ENCODE measurements around the gene HES4.

The HES4 gene

DNA sequence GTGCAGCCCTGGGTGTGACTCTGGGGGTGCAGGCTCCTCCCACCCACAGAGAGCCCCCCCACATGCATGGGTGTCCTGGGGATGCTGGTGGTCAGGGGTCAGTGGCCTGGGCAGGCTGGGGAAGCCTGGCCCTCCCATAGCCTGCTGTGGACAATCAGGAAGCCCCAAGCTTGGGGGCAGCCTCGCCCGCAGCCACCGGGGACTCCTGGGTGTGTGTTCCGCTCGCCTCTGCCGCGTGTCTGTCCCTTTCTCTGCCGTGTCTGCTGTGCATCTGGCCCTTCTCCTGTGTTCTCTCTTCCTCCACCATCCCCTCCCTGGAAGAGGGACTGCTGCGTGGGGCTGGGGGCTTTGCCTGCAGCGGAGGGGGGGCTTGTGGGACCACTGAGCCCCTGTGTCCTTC is 42.9 kb upstream of the HES4 start:
- no peaks in the 10 kb centered on the region for H3F3A ChIP-seq (ENCODE audit: low read depth)
- H2AFZ ChIP-seq (ENCODE audit: low read length), result no peak overlapping the region
- H4K20me1 ChIP-seq (ENCODE audit: insufficient read depth, low read length, poor library complexity, severe bottlenecking), result no peaks in the 10 kb centered on the region
- no peaks in the 10 kb centered on the region for H3K9me2 ChIP-seq (replicated peaks; ENCODE audit: low read depth, low read length)
- H3K4me1 ChIP-seq (ENCODE audit: insufficient read depth, low read length, poor library complexity, severe bottlenecking), result peaks cover 13% of the 10 kb centered on the region
- H3K4me2 ChIP-seq (ENCODE audit: low read depth, low read length, poor library complexity, severe bottlenecking), result no peak overlapping the region
- H3K36me3 ChIP-seq (ENCODE audit: insufficient read depth, low read length), result no peaks in the 10 kb centered on the region
- H3K79me2 ChIP-seq (ENCODE audit: insufficient read depth, low read length), result no peaks in the 10 kb centered on the region
- no peaks in the 10 kb centered on the region for H3K27me3 ChIP-seq (ENCODE audit: insufficient read depth, low read length, poor library complexity, severe bottlenecking)
- no peak overlapping the region for H3K4me3 ChIP-seq (ENCODE audit: low read length, poor library complexity, severe bottlenecking)
- H3K9me3 ChIP-seq (ENCODE audit: insufficient read depth, low read depth, low read length), result no peaks in the 10 kb centered on the region
- no peak for TF ChIP-seq EZH2phosphoT487 (IDR thresholded peaks at IDR 0.05; ENCODE audit: borderline replicate concordance)
- TF ChIP-seq, protein P1, sequence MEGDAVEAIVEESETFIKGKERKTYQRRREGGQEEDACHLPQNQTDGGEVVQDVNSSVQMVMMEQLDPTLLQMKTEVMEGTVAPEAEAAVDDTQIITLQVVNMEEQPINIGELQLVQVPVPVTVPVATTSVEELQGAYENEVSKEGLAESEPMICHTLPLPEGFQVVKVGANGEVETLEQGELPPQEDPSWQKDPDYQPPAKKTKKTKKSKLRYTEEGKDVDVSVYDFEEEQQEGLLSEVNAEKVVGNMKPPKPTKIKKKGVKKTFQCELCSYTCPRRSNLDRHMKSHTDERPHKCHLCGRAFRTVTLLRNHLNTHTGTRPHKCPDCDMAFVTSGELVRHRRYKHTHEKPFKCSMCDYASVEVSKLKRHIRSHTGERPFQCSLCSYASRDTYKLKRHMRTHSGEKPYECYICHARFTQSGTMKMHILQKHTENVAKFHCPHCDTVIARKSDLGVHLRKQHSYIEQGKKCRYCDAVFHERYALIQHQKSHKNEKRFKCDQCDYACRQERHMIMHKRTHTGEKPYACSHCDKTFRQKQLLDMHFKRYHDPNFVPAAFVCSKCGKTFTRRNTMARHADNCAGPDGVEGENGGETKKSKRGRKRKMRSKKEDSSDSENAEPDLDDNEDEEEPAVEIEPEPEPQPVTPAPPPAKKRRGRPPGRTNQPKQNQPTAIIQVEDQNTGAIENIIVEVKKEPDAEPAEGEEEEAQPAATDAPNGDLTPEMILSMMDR (conservative IDR thresholded peaks at IDR 0.05; ENCODE audit: low read length), result no peak
- H3K9ac ChIP-seq (ENCODE audit: low read depth, low read length, poor library complexity, severe bottlenecking), result no peak overlapping the region

DNA sequence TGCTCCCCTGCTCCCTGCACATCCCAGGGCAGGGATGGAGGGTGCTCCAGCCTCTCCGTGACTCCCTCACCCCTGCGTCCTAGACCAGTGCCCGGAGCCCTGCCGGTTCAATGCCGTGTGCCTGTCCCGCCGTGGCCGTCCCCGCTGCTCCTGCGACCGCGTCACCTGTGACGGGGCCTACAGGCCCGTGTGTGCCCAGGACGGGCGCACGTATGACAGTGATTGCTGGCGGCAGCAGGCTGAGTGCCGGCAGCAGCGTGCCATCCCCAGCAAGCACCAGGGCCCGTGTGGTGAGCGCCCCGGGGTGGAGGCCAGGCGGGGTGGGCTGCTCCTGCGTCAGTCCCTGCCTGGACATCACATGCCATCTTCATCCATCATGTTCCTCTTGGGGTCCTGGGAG is 42.0 kb upstream of the HES4 start:
- Histone ChIP-seq H3K79me2 (ENCODE audit: insufficient read depth, low read length) (no peaks in the 10 kb centered on the region), H3F3A (ENCODE audit: low read depth) (no peaks in the 10 kb centered on the region), H3K36me3 (ENCODE audit: insufficient read depth, low read length) (no peaks in the 10 kb centered on the region), H3K9me3 (ENCODE audit: insufficient read depth, low read depth, low read length) (no peaks in the 10 kb centered on the region), H3K4me3 (ENCODE audit: low read length, poor library complexity, severe bottlenecking) (no peak overlapping the region), H3K4me1 (ENCODE audit: insufficient read depth, low read length, poor library complexity, severe bottlenecking) (peaks cover 13% of the 10 kb centered on the region), H3K27me3 (ENCODE audit: insufficient read depth, low read length, poor library complexity, severe bottlenecking) (no peaks in the 10 kb centered on the region), H3K9ac (ENCODE audit: low read depth, low read length, poor library complexity, severe bottlenecking) (no peak overlapping the region), H4K20me1 (ENCODE audit: insufficient read depth, low read length, poor library complexity, severe bottlenecking) (no peaks in the 10 kb centered on the region), H3K9me2 (replicated peaks; ENCODE audit: low read depth, low read length) (no peaks in the 10 kb centered on the region), H2AFZ (ENCODE audit: low read length) (no peak overlapping the region), H3K4me2 (ENCODE audit: low read depth, low read length, poor library complexity, severe bottlenecking) (no peak overlapping the region)
- TF ChIP-seq, protein P1 (conservative IDR thresholded peaks at IDR 0.05; ENCODE audit: low read length), result no peak
- TF ChIP-seq EZH2phosphoT487 (IDR thresholded peaks at IDR 0.05; ENCODE audit: borderline replicate concordance), result no peak

DNA sequence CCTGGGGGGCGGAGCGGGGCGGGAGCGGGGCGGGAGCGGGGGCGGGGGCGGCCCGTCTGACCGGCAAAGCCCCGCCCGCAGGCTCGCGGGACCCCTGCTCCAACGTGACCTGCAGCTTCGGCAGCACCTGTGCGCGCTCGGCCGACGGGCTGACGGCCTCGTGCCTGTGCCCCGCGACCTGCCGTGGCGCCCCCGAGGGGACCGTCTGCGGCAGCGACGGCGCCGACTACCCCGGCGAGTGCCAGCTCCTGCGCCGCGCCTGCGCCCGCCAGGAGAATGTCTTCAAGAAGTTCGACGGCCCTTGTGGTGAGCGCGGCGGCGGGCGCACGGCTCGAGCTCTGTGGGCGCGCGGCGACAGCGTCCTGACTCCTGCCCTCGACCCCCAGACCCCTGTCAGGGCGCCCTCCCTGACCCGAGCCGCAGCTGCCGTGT is 41.2 kb upstream of the HES4 start:
- no peaks in the 10 kb centered on the region for H3K79me2 ChIP-seq (ENCODE audit: insufficient read depth, low read length)
- no peaks in the 10 kb centered on the region for H3K36me3 ChIP-seq (ENCODE audit: insufficient read depth, low read length)
- H3K4me1 ChIP-seq (ENCODE audit: insufficient read depth, low read length, poor library complexity, severe bottlenecking), result peaks cover 13% of the 10 kb centered on the region
- no peak overlapping the region for H3K4me3 ChIP-seq (ENCODE audit: low read length, poor library complexity, severe bottlenecking)
- no peak for TF ChIP-seq EZH2phosphoT487 (IDR thresholded peaks at IDR 0.05; ENCODE audit: borderline replicate concordance)
- TF ChIP-seq, protein P1 (conservative IDR thresholded peaks at IDR 0.05; ENCODE audit: low read length), result no peak
- no peaks in the 10 kb centered on the region for H3K9me2 ChIP-seq (replicated peaks; ENCODE audit: low read depth, low read length)
- H3K27me3 ChIP-seq (ENCODE audit: insufficient read depth, low read length, poor library complexity, severe bottlenecking), result no peaks in the 10 kb centered on the region
- no peak overlapping the region for H3K4me2 ChIP-seq (ENCODE audit: low read depth, low read length, poor library complexity, severe bottlenecking)
- H3K9ac ChIP-seq (ENCODE audit: low read depth, low read length, poor library complexity, severe bottlenecking), result no peak overlapping the region
- no peaks in the 10 kb centered on the region for H4K20me1 ChIP-seq (ENCODE audit: insufficient read depth, low read length, poor library complexity, severe bottlenecking)
- H3F3A ChIP-seq (ENCODE audit: low read depth), result no peaks in the 10 kb centered on the region
- no peaks in the 10 kb centered on the region for H3K9me3 ChIP-seq (ENCODE audit: insufficient read depth, low read depth, low read length)
- no peak overlapping the region for H2AFZ ChIP-seq (ENCODE audit: low read length)
